ENCODE measurements around the gene IL1RAPL1.

DNA sequence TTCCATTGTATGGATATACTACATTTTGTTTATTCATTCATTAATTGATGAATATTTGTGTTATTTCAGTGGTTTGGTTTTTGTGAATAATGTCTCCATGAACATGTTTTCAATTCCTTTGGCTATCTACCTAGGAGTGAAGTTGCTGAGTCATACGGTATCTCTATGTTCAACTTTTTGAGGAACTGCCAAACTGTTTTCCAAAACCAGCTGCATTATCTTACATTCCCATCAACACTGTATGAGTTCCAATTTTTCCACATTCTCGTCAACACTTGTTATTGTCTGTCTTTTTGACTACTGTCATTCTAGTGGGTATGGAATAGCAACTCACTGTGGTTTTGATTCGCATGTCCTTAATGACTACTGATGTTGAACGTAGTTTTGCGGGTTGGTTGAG, 1239.5 kb downstream of the IL1RAPL1 start:
- TF ChIP-seq, protein P1, sequence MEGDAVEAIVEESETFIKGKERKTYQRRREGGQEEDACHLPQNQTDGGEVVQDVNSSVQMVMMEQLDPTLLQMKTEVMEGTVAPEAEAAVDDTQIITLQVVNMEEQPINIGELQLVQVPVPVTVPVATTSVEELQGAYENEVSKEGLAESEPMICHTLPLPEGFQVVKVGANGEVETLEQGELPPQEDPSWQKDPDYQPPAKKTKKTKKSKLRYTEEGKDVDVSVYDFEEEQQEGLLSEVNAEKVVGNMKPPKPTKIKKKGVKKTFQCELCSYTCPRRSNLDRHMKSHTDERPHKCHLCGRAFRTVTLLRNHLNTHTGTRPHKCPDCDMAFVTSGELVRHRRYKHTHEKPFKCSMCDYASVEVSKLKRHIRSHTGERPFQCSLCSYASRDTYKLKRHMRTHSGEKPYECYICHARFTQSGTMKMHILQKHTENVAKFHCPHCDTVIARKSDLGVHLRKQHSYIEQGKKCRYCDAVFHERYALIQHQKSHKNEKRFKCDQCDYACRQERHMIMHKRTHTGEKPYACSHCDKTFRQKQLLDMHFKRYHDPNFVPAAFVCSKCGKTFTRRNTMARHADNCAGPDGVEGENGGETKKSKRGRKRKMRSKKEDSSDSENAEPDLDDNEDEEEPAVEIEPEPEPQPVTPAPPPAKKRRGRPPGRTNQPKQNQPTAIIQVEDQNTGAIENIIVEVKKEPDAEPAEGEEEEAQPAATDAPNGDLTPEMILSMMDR (IDR thresholded peaks at IDR 0.05), result no peak
- no peak for TF ChIP-seq POLR2A (IDR thresholded peaks at IDR 0.05)
